ENCODE measurements around the gene FRS2.
"Not testable (repeated sequence)": the region's sequence is repeated elsewhere in the genome, so short reads cannot be mapped to it uniquely, and the experiment has no call there.

Gene FRS2

DNA sequence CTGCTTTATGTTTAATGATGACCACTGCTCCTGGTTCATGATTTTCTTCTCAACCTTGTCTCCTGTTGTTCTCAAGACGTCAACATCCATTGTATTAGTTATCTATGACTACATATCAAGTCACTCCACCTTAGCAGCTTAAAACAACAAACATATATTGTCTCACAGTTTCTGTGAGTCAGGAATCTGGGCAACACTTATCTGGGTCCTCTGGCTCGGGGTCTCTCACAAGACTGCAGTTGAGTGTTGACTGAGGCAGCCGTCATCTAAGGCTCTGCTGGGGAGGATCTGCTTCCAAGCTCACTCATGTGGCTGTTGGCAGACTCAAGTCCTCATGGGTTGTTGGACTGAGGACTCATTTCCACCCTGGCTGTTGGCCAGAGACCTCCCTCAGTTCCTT lies 27.3 kb upstream of the FRS2 start:
- no peak overlapping the region for H3K4me3 ChIP-seq (replicated peaks; ENCODE audit: low read depth, low read length)
- DNase-seq (ENCODE audit: low read depth), result peak; percentile 99
- TF ChIP-seq, protein P1, sequence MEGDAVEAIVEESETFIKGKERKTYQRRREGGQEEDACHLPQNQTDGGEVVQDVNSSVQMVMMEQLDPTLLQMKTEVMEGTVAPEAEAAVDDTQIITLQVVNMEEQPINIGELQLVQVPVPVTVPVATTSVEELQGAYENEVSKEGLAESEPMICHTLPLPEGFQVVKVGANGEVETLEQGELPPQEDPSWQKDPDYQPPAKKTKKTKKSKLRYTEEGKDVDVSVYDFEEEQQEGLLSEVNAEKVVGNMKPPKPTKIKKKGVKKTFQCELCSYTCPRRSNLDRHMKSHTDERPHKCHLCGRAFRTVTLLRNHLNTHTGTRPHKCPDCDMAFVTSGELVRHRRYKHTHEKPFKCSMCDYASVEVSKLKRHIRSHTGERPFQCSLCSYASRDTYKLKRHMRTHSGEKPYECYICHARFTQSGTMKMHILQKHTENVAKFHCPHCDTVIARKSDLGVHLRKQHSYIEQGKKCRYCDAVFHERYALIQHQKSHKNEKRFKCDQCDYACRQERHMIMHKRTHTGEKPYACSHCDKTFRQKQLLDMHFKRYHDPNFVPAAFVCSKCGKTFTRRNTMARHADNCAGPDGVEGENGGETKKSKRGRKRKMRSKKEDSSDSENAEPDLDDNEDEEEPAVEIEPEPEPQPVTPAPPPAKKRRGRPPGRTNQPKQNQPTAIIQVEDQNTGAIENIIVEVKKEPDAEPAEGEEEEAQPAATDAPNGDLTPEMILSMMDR (IDR thresholded peaks at IDR 0.05; ENCODE audit: low read length, missing control alignments), result no peak

DNA sequence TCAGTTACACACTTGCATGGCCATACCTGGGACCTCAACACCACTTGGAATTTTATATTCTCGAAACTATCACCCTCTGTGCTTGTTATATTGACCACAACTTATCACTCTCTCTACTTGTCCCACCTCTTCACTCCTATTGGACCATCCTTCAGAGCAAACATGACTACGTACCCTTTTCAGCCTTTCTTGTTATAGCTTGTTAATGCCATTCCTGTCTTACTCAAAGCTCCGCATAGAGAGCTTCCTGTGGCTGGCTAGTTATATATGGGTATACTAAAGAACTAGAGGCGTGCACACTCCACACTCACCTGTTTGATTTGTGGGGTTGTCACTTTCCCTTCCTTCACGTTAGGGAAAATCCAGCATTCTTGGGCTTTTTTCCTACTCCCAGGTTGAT lies 26.3 kb upstream of the FRS2 start:
- DNase-seq (ENCODE audit: low read depth), result no peak
- TF ChIP-seq, protein P1 (IDR thresholded peaks at IDR 0.05; ENCODE audit: low read length, missing control alignments), result no peak
- H3K4me3 ChIP-seq (replicated peaks; ENCODE audit: low read depth, low read length), result no peak overlapping the region

DNA sequence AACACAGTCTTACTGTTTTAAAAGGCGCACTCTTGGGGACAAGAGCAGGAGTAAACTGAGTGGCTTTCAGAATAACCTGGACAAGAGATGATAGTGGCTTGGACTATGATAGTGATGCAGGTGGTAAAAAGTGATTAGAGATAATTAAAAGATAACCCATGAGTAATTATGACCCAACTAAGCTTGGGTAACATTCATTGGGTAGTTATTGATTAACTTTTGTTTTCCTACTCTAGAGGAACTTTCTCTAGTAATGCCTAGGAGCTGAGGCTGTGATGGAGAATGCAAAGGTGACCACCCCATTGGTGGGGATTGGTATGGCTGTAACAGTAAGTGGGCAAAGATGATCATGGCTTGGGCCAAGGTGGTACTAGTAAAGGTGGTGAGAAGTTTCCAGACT lies 22.3 kb upstream of the FRS2 start:
- no peak for DNase-seq (ENCODE audit: low read depth)
- no peak overlapping the region for H3K4me3 ChIP-seq (replicated peaks; ENCODE audit: low read depth, low read length)
- TF ChIP-seq, protein P1 (IDR thresholded peaks at IDR 0.05; ENCODE audit: low read length, missing control alignments), result no peak

DNA sequence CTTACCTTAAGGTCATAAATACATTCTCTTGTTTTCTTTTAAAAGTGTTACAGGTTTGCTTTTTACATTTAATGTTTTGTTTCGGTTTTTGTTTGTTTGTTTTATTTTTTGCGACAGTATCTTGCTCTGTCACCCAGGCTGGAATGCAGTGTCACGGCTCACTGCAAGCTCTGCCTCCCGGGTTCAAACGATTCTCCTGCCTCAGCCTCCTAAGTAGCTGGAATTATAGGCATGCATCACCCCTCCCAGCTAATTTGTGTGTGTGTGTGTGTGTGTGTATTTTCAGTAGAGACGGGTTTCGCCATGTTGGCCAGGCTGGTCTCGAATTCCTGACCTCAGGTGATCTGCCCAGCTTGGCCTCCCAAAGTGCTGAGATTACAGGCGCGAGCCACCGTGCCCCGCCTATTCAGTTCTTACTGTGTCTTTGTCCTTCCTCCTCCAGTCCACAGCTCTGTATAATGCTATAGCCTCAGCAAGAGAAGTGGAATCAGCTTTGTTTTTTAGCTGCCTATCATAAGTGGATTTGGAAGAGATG lies 17.5 kb upstream of the FRS2 start:
- not testable (repeated sequence) for DNase-seq (ENCODE audit: low read depth); H3K4me3 ChIP-seq (replicated peaks; ENCODE audit: low read depth, low read length)

DNA sequence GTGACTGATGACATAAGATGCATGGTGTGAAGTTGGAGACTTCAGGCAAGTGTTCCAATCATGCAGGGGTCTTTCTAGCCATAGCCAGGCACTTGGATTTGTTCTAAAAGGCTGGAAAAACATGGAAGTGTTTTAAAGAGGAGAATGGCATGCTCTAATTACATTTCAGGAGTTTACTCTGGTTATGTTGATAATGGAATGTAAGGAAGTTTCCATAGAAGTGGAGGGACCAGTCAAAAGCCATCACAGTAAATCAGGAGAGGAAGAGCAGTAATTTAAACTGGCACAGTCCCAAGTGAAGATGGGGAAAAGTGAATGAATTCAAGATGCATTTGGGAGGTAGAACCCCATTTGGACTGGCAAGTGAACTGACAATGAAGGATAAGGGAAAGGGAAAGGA lies 13.9 kb upstream of the FRS2 start:
- no peak overlapping the region for H3K4me3 ChIP-seq (replicated peaks; ENCODE audit: low read depth, low read length)
- TF ChIP-seq, protein P1 (IDR thresholded peaks at IDR 0.05; ENCODE audit: low read length, missing control alignments), result no peak
- no peak for DNase-seq (ENCODE audit: low read depth)

DNA sequence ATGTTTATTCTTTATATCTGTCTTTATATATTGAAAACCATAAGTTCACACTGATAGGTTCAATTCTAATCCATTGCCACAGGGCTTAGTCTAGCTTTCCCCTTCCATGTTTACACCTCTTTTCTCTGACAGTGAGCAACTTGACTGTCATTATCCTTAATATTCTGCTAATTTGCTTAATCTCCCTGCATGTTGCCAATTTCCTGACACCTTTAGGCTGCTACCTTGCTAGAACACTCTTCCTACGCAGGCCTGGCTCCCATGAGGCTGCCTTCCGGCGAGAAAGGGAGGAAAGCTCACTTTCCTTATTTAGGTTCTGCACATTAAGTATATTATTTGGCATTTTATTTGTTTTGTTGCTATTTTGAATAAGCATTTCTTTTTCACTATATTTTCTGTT lies 12.8 kb upstream of the FRS2 start:
- no peak for DNase-seq (ENCODE audit: low read depth)
- TF ChIP-seq, protein P1 (IDR thresholded peaks at IDR 0.05; ENCODE audit: low read length, missing control alignments), result no peak
- no peak overlapping the region for H3K4me3 ChIP-seq (replicated peaks; ENCODE audit: low read depth, low read length)

DNA sequence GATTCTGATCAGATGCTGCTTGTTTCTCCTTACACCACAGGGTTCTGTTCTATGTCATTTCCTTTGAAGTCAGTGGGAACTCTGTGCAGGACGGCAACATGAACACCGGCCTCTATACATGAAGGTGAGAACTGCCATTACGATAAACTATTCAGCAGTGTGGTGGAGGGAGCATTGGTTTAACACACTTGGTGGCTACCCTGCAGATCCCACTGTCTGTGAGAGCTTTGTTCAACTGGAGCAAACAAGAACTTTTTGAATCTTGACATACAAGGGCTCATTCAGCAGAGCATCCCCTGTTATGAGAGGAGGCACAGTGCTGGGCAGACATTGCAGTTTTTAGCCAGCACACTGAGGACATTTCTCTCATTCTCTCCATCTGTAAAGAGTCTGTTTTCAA lies 10.7 kb upstream of the FRS2 start:
- H3K4me3 ChIP-seq (replicated peaks; ENCODE audit: low read depth, low read length), result no peak overlapping the region
- TF ChIP-seq, protein P1 (IDR thresholded peaks at IDR 0.05; ENCODE audit: low read length, missing control alignments), result no peak
- DNase-seq (ENCODE audit: low read depth), result no peak

All from fibroblast of pulmonary artery (primary cell).